NCI-H1930 (cell line): ENCODE results near the gene HOXA7.

Experiments
- DNase-seq, 2 experiments: peaks; one replicate each; lab custom pipeline; 2025; lab: John Stamatoyannopoulos, UW

The HOXA7 gene

GRCh38 chr7:27170426-27171324 lies 14.2 kb upstream of the HOXA7 start:
- no peak for DNase-seq

GRCh38 chr7:27169658-27170425 lies 13.4 kb upstream of the HOXA7 start:
- peak; percentile 53 to 69 for DNase-seq

- peak; percentile 46 to 73 for DNase-seq
These were observed 11.9 kb upstream of the HOXA7 start for GRCh38 chr7:27168265-27168947.

- DNase-seq, result no peak
These were observed 11.4 kb upstream of the HOXA7 start for GRCh38 chr7:27167916-27168264.

- DNase-seq, result no peak
These were observed 10.3 kb upstream of the HOXA7 start for GRCh38 chr7:27166531-27167505.

- peak in 1 of 2 experiments; percentile 59 for DNase-seq
These were observed 9.6 kb upstream of the HOXA7 start for GRCh38 chr7:27165996-27166530.

GRCh38 chr7:27165089-27165995 lies 8.9 kb upstream of the HOXA7 start, which contains the start of gene HOXA9:
HOXA9 (minus strand) TSS chr7:27165537; CDS start chr7:27165457, 80 bp downstream.
- peak; percentile 73 to 75 for DNase-seq

GRCh38 chr7:27164367-27165088 lies 8.1 kb upstream of the HOXA7 start:
- no peak for DNase-seq

- no peak for DNase-seq
These were observed 7.5 kb upstream of the HOXA7 start for GRCh38 chr7:27164045-27164366.

- no peak for DNase-seq
These were observed 7.0 kb upstream of the HOXA7 start for GRCh38 chr7:27163288-27164044.

GRCh38 chr7:27162561-27163287 lies 6.2 kb upstream of the HOXA7 start:
- DNase-seq, result no peak

- no peak for DNase-seq
These were observed 5.5 kb upstream of the HOXA7 start for GRCh38 chr7:27161721-27162560.

GRCh38 chr7:27161214-27161720 lies 4.8 kb upstream of the HOXA7 start:
- no peak for DNase-seq

GRCh38 chr7:27160546-27161213 lies 4.2 kb upstream of the HOXA7 start:
- peak; percentile 54 to 78 for DNase-seq

GRCh38 chr7:27160145-27160545 lies 3.7 kb upstream of the HOXA7 start:
- no peak for DNase-seq
